Vagina (tissue), 2 donors: ENCODE measurements around the gene EIF3K.

Experiments used
- CTCF ChIP-seq, 3 experiments: fragments of 450-650 bp in 2 of 3; fragments of 200-600 bp in 1 of 3; sonication (generic) in 1 of 3; IDR thresholded peaks; one replicate each; pipeline ENCODE4 v1.5.1; 2017 to 2019; ENCODE audit warnings: antibody characterized with exemption in 3 of 3, mild to moderate bottlenecking in 2 of 3, moderate library complexity in 2 of 3
- POLR2A ChIP-seq, 2 donors: fragments of 450-650 bp; IDR thresholded peaks; one replicate each; pipeline ENCODE4 v1.6.1; 2017; ENCODE audit warnings: antibody characterized with exemption in 2 of 2, mild to moderate bottlenecking in 2 of 2, moderate library complexity in 2 of 2
- POLR2AphosphoS5 ChIP-seq, 2 donors: sonication (generic); formaldehyde crosslinking; IDR thresholded peaks; one replicate each; pipeline ENCODE4 v1.9.0; 2017; ENCODE audit warnings: antibody characterized with exemption in 2 of 2, mild to moderate bottlenecking in 2 of 2, low read depth in 1 of 2; ENCODE audit not compliant: insufficient read depth in 1 of 2

GRCh38 chr19:38614289-38614688 is 4.7 kb upstream of the EIF3K start:
- TF ChIP-seq CTCF (IDR thresholded peaks at IDR 0.05) (no peak), POLR2A (IDR thresholded peaks at IDR 0.05) (no peak), POLR2AphosphoS5 (IDR thresholded peaks at IDR 0.05; ENCODE audit: insufficient read depth in 1 of 2, low read depth in 1 of 2) (no peak)
